Measurements from ENCODE around the gene OR4E2. TPM values are rescaled to one million over a fixed set of nuclear protein-coding genes. Genes with fewer than 3 reads are reported as not detected.

Gene OR4E2
- total RNA-seq, 6 donors from 2014 or later = not detected

DNA sequence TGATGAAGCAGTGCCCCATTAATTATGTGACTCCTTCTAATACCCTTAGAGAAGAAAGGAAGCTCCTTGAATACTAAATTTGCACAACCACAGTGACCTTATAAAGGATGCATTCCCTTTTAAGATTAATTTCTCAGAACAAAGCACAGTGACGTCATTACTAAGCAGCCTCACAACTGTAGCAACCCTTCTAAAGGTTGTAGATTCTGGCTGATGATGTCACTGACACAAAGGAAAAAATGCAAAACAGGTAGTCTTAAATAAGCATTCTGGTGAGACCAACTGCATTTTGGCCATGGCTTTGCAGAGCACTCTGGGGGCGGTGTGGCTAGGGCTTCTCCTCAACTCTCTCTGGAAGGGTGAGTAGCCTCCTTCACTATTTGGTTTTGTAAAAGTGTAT lies 58.4 kb downstream of the OR4E2 start:
- 70 to 89% methylated on average over 2 of the region's 2 CpGs for WGBS, 2 donors
- Histone ChIP-seq H3K4me1 (no peaks in the 10 kb centered on the region), H3K27me3 (no peaks in the 10 kb centered on the region), H3K27ac (no peak overlapping the region), H3K4me3 (no peak overlapping the region), H3K36me3 (no peaks in the 10 kb centered on the region), H3K9me3 (no peaks in the 10 kb centered on the region)
- ATAC-seq (ENCODE audit: low FRiP score in 2 of 2) (no peak), DNase-seq (no peak)
- TF ChIP-seq POLR2A (IDR thresholded peaks at IDR 0.05) (no peak), POLR2AphosphoS5 (IDR thresholded peaks at IDR 0.05) (no peak), EP300 (IDR thresholded peaks at IDR 0.05) (no peak)
- TF ChIP-seq, protein P1, sequence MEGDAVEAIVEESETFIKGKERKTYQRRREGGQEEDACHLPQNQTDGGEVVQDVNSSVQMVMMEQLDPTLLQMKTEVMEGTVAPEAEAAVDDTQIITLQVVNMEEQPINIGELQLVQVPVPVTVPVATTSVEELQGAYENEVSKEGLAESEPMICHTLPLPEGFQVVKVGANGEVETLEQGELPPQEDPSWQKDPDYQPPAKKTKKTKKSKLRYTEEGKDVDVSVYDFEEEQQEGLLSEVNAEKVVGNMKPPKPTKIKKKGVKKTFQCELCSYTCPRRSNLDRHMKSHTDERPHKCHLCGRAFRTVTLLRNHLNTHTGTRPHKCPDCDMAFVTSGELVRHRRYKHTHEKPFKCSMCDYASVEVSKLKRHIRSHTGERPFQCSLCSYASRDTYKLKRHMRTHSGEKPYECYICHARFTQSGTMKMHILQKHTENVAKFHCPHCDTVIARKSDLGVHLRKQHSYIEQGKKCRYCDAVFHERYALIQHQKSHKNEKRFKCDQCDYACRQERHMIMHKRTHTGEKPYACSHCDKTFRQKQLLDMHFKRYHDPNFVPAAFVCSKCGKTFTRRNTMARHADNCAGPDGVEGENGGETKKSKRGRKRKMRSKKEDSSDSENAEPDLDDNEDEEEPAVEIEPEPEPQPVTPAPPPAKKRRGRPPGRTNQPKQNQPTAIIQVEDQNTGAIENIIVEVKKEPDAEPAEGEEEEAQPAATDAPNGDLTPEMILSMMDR (IDR thresholded peaks at IDR 0.05) = no peak

DNA sequence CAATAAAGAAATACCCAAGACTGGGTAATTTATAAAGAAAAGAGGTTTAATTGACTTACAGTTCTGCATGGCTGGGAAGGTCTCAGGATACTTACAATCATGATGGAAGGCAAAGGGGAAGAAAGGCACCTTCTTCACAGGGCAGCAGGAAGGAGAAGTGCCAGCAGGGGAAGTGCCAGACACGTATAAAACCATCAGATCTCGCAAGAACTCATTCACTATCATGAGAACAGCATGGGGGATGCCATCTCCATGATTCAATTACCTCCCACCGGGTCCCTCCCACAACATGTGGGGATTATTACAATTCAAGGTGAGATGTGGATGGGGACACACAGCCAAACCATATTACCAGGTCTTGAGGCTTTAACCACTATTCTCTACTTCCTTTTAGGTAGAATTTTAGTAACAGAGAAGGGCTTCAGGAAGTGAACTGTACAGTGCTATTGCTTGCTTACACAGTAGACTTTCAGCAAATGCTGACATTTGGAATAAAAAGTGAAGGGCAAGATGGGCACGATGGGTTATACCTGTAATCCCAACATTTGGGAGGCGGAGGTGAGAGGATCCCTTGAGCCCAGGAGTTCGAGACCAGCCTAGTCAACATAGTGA lies 60.8 kb downstream of the OR4E2 start:
- Histone ChIP-seq H3K27ac (no peak overlapping the region), H3K27me3 (no peaks in the 10 kb centered on the region), H3K4me3 (no peak overlapping the region), H3K4me1 (no peaks in the 10 kb centered on the region), H3K36me3 (no peaks in the 10 kb centered on the region), H3K9me3 (no peaks in the 10 kb centered on the region)
- 70 to 72% methylated on average over 6 of the region's 6 CpGs for WGBS, 2 donors
- ATAC-seq (ENCODE audit: low FRiP score in 2 of 2) (no peak), DNase-seq (no peak)
- TF ChIP-seq EP300 (IDR thresholded peaks at IDR 0.05) (no peak), POLR2AphosphoS5 (IDR thresholded peaks at IDR 0.05) (no peak), POLR2A (IDR thresholded peaks at IDR 0.05) (no peak)
- TF ChIP-seq, protein P1 (IDR thresholded peaks at IDR 0.05) = no peak

Small RNAs within 50 kb of the gene (small RNA-seq; reads per million reads assigned to genes)
- gene AC243972.3 = 0 reads per million in 4 donors

Other genes starting within 250 kb of the OR4E2 start
- 10 to 100 TPM; 42.2 to 96.4 (median 67.5) TPM for gene CHD8, start 197.7 kb upstream of the OR4E2 start, total RNA-seq
- gene RAB2B, start 176.9 kb upstream of the OR4E2 start, total RNA-seq = 10 to 100 TPM; 13.1 to 40.2 (median 33.0) TPM
- 10 to 100 TPM; 29.0 to 71.6 (median 62.0) TPM for gene TOX4, start 176.6 kb upstream of the OR4E2 start, total RNA-seq
- gene METTL3, start 142.5 kb upstream of the OR4E2 start, total RNA-seq = 100 to 1,000 TPM in 1 of 6 donors, 10 to 100 TPM in 5; 41.7 to 126 (median 47.7) TPM
- gene SALL2, start 127.5 kb upstream of the OR4E2 start, total RNA-seq = 10 to 100 TPM in 2 of 6 donors, 1 to 10 TPM in 4; 5.5 to 12.2 (median 8.0) TPM
- gene OR10G3, start 73.8 kb upstream of the OR4E2 start, total RNA-seq = not detected
- not detected for gene OR10G2, start 18.9 kb upstream of the OR4E2 start, total RNA-seq
- gene OR4E1, start 20.0 kb downstream of the OR4E2 start, total RNA-seq = not detected